Ishikawa (cell line): ENCODE data around the gene GOLGA8J.

Source experiments
- CEBPB ChIP-seq: IDR thresholded peaks from 2 replicates; pipeline ENCODE4 v1.6.1; 2012
- CREB1 ChIP-seq: IDR thresholded peaks from 2 replicates; pipeline ENCODE4 v1.6.1; 2012; ENCODE audit warnings: low read depth
- EGR1 ChIP-seq: IDR thresholded peaks from 2 replicates; pipeline ENCODE4 v1.6.1; 2012
- EP300 ChIP-seq: IDR thresholded peaks from 2 replicates; pipeline ENCODE4 v1.6.1; 2012; ENCODE audit warnings: borderline replicate concordance
- FOXM1 ChIP-seq: IDR thresholded peaks from 2 replicates; pipeline ENCODE4 v1.6.1; 2012; ENCODE audit warnings: low read depth, borderline replicate concordance
- MAX ChIP-seq: IDR thresholded peaks from 2 replicates; pipeline ENCODE4 v1.6.1; 2012
- NFIC ChIP-seq: IDR thresholded peaks from 2 replicates; pipeline ENCODE4 v1.6.1; 2012
- RAD21 ChIP-seq: IDR thresholded peaks from 2 replicates; pipeline ENCODE4 v1.6.1; 2012; ENCODE audit warnings: low read depth
- REST ChIP-seq: IDR thresholded peaks from 2 replicates; pipeline ENCODE4 v1.6.1; 2012; ENCODE audit warnings: low read depth, mild to moderate bottlenecking
- USF1 ChIP-seq: IDR thresholded peaks from 2 replicates; pipeline ENCODE4 v1.6.1; 2012
- YY1 ChIP-seq: IDR thresholded peaks from 2 replicates; pipeline ENCODE4 v1.6.1; 2012; ENCODE audit warnings: low read depth
- ZBTB7A ChIP-seq: IDR thresholded peaks from 2 replicates; pipeline ENCODE4 v1.6.1; 2012; ENCODE audit warnings: low read depth

- TF ChIP-seq CREB1: no peak
- TF ChIP-seq MAX: no peak
- no peak for TF ChIP-seq CEBPB
- no peak for TF ChIP-seq EGR1
- TF ChIP-seq EP300: no peak
- no peak for TF ChIP-seq NFIC
- TF ChIP-seq ZBTB7A: no peak
- TF ChIP-seq FOXM1: no peak
- TF ChIP-seq YY1: no peak
- no peak for TF ChIP-seq REST
- no peak for TF ChIP-seq USF1
- no peak for TF ChIP-seq RAD21
Measured at GRCh38 chr15:30046430-30046829, 36.3 kb upstream of the GOLGA8J start.
